ENCODE results near the gene AMOTL1. TPM values are rescaled to one million over a fixed set of nuclear protein-coding genes. Genes with fewer than 3 reads are reported as not detected.
A peak's percentile ranks its signal among the peaks of the same experiment; 100 is the strongest.

Gene AMOTL1
- total RNA-seq, 5 donors from 2014 or later (not counting 1 experiment from before 2014, with no cell fraction given), result 0.07 to 1.2 (median 0.35) TPM

DNA sequence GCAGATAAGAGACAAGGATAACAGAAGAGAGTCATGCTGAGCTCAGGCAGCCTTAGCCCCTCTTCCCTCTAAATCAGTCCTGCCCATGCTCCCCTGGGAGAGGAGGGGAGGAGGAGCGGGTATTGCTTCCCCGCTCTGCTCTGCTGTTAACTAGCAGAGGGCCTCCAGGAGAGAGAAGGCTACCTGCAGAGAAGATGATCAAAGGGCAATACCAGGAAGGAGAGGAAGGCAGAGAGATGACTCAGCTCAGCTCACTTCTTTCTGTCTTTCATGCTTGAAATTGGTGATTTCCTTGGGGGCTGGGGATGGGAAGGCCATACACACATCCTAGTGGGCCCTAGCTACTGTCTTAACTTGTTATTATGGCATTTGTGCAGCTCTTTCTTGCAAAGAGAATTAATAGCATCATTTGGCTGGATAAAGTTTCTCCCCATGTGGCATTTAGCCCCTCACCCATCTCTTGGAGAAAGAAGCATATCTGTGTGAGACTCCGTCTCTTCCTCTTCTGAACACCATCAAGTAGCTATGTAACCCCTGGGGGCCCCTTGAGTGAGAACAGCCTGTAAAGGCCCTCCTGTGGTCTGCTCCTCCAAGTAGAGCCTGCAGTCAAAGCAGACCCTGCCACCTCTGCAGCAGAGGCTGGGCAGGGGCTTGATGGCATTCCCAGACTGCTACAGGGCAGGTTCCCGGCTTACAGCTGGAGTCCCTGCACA, 33.4 kb upstream of the AMOTL1 start:
- Mint-ChIP-seq H3K9me3 (no peaks in the 10 kb centered on the region), H3K36me3 (no peaks in the 10 kb centered on the region), H3K4me3 (no peak overlapping the region), H3K4me1 (no peaks in the 10 kb centered on the region), H3K27me3 (peaks cover 0 to 7% of the 10 kb centered on the region in 2 donors), H3K27ac (no peak overlapping the region)
- WGBS (ENCODE audit: insufficient coverage), result 88% methylated on average over 2 of the region's 4 CpGs
- DNase-seq, result no peak
- H3K4me3 ChIP-seq (ENCODE audit: control insufficient read depth in 1 of 2, extremely low read depth in 1 of 2, low read length in 1 of 2), result no peak overlapping the region
- no peak overlapping the region for H3K27ac ChIP-seq (ENCODE audit: low read length)
- ATAC-seq (replicated peaks in 1 of 4), result no peak
- CTCF ChIA-PET, result no interaction called here
- H3K4me1 ChIP-seq (ENCODE audit: control insufficient read depth in 1 of 2, extremely low read depth in 1 of 2, insufficient read depth in 2 of 2, low read length in 2 of 2), result no peaks in the 10 kb centered on the region
- H3K9me3 ChIP-seq, result no peaks in the 10 kb centered on the region
- POLR2A ChIA-PET, result no interaction called here
- peaks cover 6 to 16% of the 10 kb centered on the region in 2 experiments for H3K27me3 ChIP-seq (replicated peaks in 1 of 2; ENCODE audit: control insufficient read depth in 2 of 2, extremely low read depth in 1 of 2, insufficient read depth in 2 of 2, low read length in 1 of 2)
- H3K36me3 ChIP-seq (ENCODE audit: control insufficient read depth in 2 of 2, extremely low read depth in 1 of 2, insufficient read depth in 1 of 2, low read length in 1 of 2), result no peaks in the 10 kb centered on the region

GRCh38 chr11:94735907-94736306, 32.2 kb upstream of the AMOTL1 start:
- Histone ChIP-seq H3K4me1 (ENCODE audit: control insufficient read depth in 1 of 2, extremely low read depth in 1 of 2, insufficient read depth in 2 of 2, low read length in 2 of 2) (peaks cover 0 to 4% of the 10 kb centered on the region in 2 experiments), H3K36me3 (ENCODE audit: control insufficient read depth in 2 of 2, extremely low read depth in 1 of 2, insufficient read depth in 1 of 2, low read length in 1 of 2) (no peaks in the 10 kb centered on the region), H3K4me3 (ENCODE audit: control insufficient read depth in 1 of 2, extremely low read depth in 1 of 2, low read length in 1 of 2) (no peak overlapping the region), H3K27ac (ENCODE audit: low read length) (no peak overlapping the region), H3K27me3 (replicated peaks in 1 of 2; ENCODE audit: control insufficient read depth in 2 of 2, extremely low read depth in 1 of 2, insufficient read depth in 2 of 2, low read length in 1 of 2) (peaks cover 6 to 24% of the 10 kb centered on the region in 2 experiments), H3K9me3 (no peaks in the 10 kb centered on the region)
- peaks cover under 1 to 2% (median 2%) of the 10 kb centered on the region in 3 donors for H3K4me1 Mint-ChIP-seq
- no peaks in the 10 kb centered on the region for H3K9me3 Mint-ChIP-seq
- H3K36me3 Mint-ChIP-seq, result no peaks in the 10 kb centered on the region
- peaks cover 2 to 10% of the 10 kb centered on the region in 2 donors for H3K27me3 Mint-ChIP-seq
- DNase-seq, result no peak
- no peak for ATAC-seq (replicated peaks in 1 of 4)
- no peak overlapping the region for H3K27ac Mint-ChIP-seq
- whole genome bisulfite sequencing (ENCODE audit: insufficient coverage), result 52% methylated on average over 2 of the region's 4 CpGs
- CTCF ChIA-PET, result no interaction called here
- POLR2A ChIA-PET, result interaction anchor here in 1 of 2 donors (0.6 kb wide), 1 partner anchor 124 kb away, joined by 5 read pairs; no protein-coding TSS in a partner anchor
- no peak overlapping the region for H3K4me3 Mint-ChIP-seq

GRCh38 chr11:94737171-94737611, 31.0 kb upstream of the AMOTL1 start:
- peaks cover 8 to 9% of the 10 kb centered on the region in 2 experiments for H3K4me1 ChIP-seq (ENCODE audit: control insufficient read depth in 1 of 2, extremely low read depth in 1 of 2, insufficient read depth in 2 of 2, low read length in 2 of 2)
- Mint-ChIP-seq H3K27me3 (peaks cover 14 to 22% of the 10 kb centered on the region in 2 donors), H3K4me1 (peaks cover 14% of the 10 kb centered on the region in 3 donors), H3K9me3 (no peaks in the 10 kb centered on the region), H3K36me3 (no peaks in the 10 kb centered on the region), H3K27ac (no peak overlapping the region), H3K4me3 (no peak overlapping the region)
- POLR2A ChIA-PET, result no interaction called here
- CTCF ChIA-PET, result no interaction called here
- no peak for DNase-seq
- peaks cover 11 to 32% of the 10 kb centered on the region in 2 experiments for H3K27me3 ChIP-seq (replicated peaks in 1 of 2; ENCODE audit: control insufficient read depth in 2 of 2, extremely low read depth in 1 of 2, insufficient read depth in 2 of 2, low read length in 1 of 2)
- no peak for ATAC-seq (replicated peaks in 1 of 4)
- H3K36me3 ChIP-seq (ENCODE audit: control insufficient read depth in 2 of 2, extremely low read depth in 1 of 2, insufficient read depth in 1 of 2, low read length in 1 of 2), result no peaks in the 10 kb centered on the region
- no peak overlapping the region for H3K4me3 ChIP-seq (ENCODE audit: control insufficient read depth in 1 of 2, extremely low read depth in 1 of 2, low read length in 1 of 2)
- no peak overlapping the region for H3K27ac ChIP-seq (ENCODE audit: low read length)
- no CpG with 5 or more reads among the region's 2 CpGs for WGBS (ENCODE audit: insufficient coverage)
- H3K9me3 ChIP-seq, result no peaks in the 10 kb centered on the region

- Histone ChIP-seq H3K9me3 (no peaks in the 10 kb centered on the region), H3K4me1 (ENCODE audit: control insufficient read depth in 1 of 2, extremely low read depth in 1 of 2, insufficient read depth in 2 of 2, low read length in 2 of 2) (peaks cover 8 to 9% of the 10 kb centered on the region in 2 experiments), H3K36me3 (ENCODE audit: control insufficient read depth in 2 of 2, extremely low read depth in 1 of 2, insufficient read depth in 1 of 2, low read length in 1 of 2) (no peaks in the 10 kb centered on the region), H3K4me3 (ENCODE audit: control insufficient read depth in 1 of 2, extremely low read depth in 1 of 2, low read length in 1 of 2) (no peak overlapping the region), H3K27ac (ENCODE audit: low read length) (no peak overlapping the region), H3K27me3 (replicated peaks in 1 of 2; ENCODE audit: control insufficient read depth in 2 of 2, extremely low read depth in 1 of 2, insufficient read depth in 2 of 2, low read length in 1 of 2) (peaks cover 12 to 41% of the 10 kb centered on the region in 2 experiments)
- Mint-ChIP-seq H3K9me3 (no peaks in the 10 kb centered on the region), H3K36me3 (no peaks in the 10 kb centered on the region), H3K4me1 (peaks cover 14% of the 10 kb centered on the region in 3 donors), H3K27me3 (peaks cover 25 to 34% of the 10 kb centered on the region in 2 donors), H3K4me3 (no peak overlapping the region), H3K27ac (no peak overlapping the region)
- 100% methylated on average over 1 of the region's 1 CpG for WGBS (ENCODE audit: insufficient coverage)
- ChIA-PET CTCF (no interaction called here), POLR2A (no interaction called here)
- DNase-seq, result no peak
- ATAC-seq (replicated peaks in 1 of 4), result no peak
Observed at GRCh38 chr11:94738746-94739145, 29.4 kb upstream of the AMOTL1 start.

- Histone ChIP-seq H3K9me3 (no peaks in the 10 kb centered on the region), H3K27me3 (replicated peaks in 1 of 2; ENCODE audit: control insufficient read depth in 2 of 2, extremely low read depth in 1 of 2, insufficient read depth in 2 of 2, low read length in 1 of 2) (peaks cover 12 to 41% of the 10 kb centered on the region in 2 experiments), H3K4me1 (ENCODE audit: control insufficient read depth in 1 of 2, extremely low read depth in 1 of 2, insufficient read depth in 2 of 2, low read length in 2 of 2) (peaks cover 8 to 9% of the 10 kb centered on the region in 2 experiments), H3K36me3 (ENCODE audit: control insufficient read depth in 2 of 2, extremely low read depth in 1 of 2, insufficient read depth in 1 of 2, low read length in 1 of 2) (no peaks in the 10 kb centered on the region), H3K4me3 (ENCODE audit: control insufficient read depth in 1 of 2, extremely low read depth in 1 of 2, low read length in 1 of 2) (no peak overlapping the region), H3K27ac (ENCODE audit: low read length) (no peak overlapping the region)
- Mint-ChIP-seq H3K27me3 (peaks cover 29 to 36% of the 10 kb centered on the region in 2 donors), H3K4me1 (peaks cover 14% of the 10 kb centered on the region in 3 donors), H3K4me3 (no peak overlapping the region), H3K36me3 (no peaks in the 10 kb centered on the region), H3K9me3 (no peaks in the 10 kb centered on the region), H3K27ac (no peak overlapping the region)
- ChIA-PET CTCF (no interaction called here), POLR2A (no interaction called here)
- DNase-seq (no peak), ATAC-seq (replicated peaks in 1 of 4) (no peak)
- WGBS (ENCODE audit: insufficient coverage), result 60% methylated on average over 1 of the region's 2 CpGs
Observed at GRCh38 chr11:94739331-94739730, 28.8 kb upstream of the AMOTL1 start.

GRCh38 chr11:94740083-94741021, 27.8 kb upstream of the AMOTL1 start:
- Histone ChIP-seq H3K4me3 (ENCODE audit: control insufficient read depth in 1 of 2, extremely low read depth in 1 of 2, low read length in 1 of 2) (peak overlapping the region in 1 of 2 donors; percentile 79), H3K4me1 (ENCODE audit: control insufficient read depth in 1 of 2, extremely low read depth in 1 of 2, insufficient read depth in 2 of 2, low read length in 2 of 2) (peaks cover 8 to 9% of the 10 kb centered on the region in 2 experiments), H3K9me3 (no peaks in the 10 kb centered on the region), H3K27me3 (replicated peaks in 1 of 2; ENCODE audit: control insufficient read depth in 2 of 2, extremely low read depth in 1 of 2, insufficient read depth in 2 of 2, low read length in 1 of 2) (peaks cover 12 to 38% of the 10 kb centered on the region in 2 experiments), H3K27ac (ENCODE audit: low read length) (no peak overlapping the region), H3K36me3 (ENCODE audit: control insufficient read depth in 2 of 2, extremely low read depth in 1 of 2, insufficient read depth in 1 of 2, low read length in 1 of 2) (no peaks in the 10 kb centered on the region)
- ChIA-PET POLR2A (no interaction called here), CTCF (no interaction called here)
- peak in 1 of 4 experiments; percentile 24 for ATAC-seq (replicated peaks in 1 of 4)
- peaks cover 29 to 36% of the 10 kb centered on the region in 2 donors for H3K27me3 Mint-ChIP-seq
- no peaks in the 10 kb centered on the region for H3K9me3 Mint-ChIP-seq
- peaks cover 14% of the 10 kb centered on the region in 3 donors for H3K4me1 Mint-ChIP-seq
- no peaks in the 10 kb centered on the region for H3K36me3 Mint-ChIP-seq
- H3K4me3 Mint-ChIP-seq, result peak overlapping the region; percentile 40 to 67 (median 49)
- 2% methylated on average over 79 of the region's 82 CpGs for WGBS (ENCODE audit: insufficient coverage)
- DNase-seq, result no peak
- H3K27ac Mint-ChIP-seq, result no peak overlapping the region
